GM12891 (cell line): ENCODE data around the gene IFIT3.

Source experiments
- DNase-seq: peaks from one replicate; pipeline ENCODE4 v3.0.0; 2011; ENCODE audit warnings: low spot score; ENCODE audit not compliant: insufficient read length
- FAIRE-seq: peaks from 2 replicates; lab custom pipeline; 2011; peaks lifted over from hg19 to GRCh38; lab: Jason Lieb, UNC
- PAX5 ChIP-seq: IDR thresholded peaks from 2 replicates; pipeline ENCODE4 v1.6.1; 2011; ENCODE audit warnings: low read length, moderate library complexity, mild to moderate bottlenecking; ENCODE audit not compliant: insufficient read depth, severe bottlenecking
- POLR2A ChIP-seq: IDR thresholded peaks from 2 replicates; pipeline ENCODE4 v1.6.1; 2011; ENCODE audit warnings: low read depth, low read length, control low read depth
- POLR2AphosphoS5 ChIP-seq: IDR thresholded peaks from 2 replicates; pipeline ENCODE4 v1.6.1; 2011; ENCODE audit warnings: low read depth, low read length, control low read depth
- POU2F2 ChIP-seq: IDR thresholded peaks from 2 replicates; pipeline ENCODE4 v1.6.1; 2011; ENCODE audit warnings: low read depth, mild to moderate bottlenecking, control low read depth, low read length, moderate library complexity
- SPI1 ChIP-seq: IDR thresholded peaks from 2 replicates; pipeline ENCODE4 v1.6.1; 2011; ENCODE audit warnings: low read depth, low read length, control low read depth
- TAF1 ChIP-seq: IDR thresholded peaks from 2 replicates; pipeline ENCODE4 v1.6.1; 2011; ENCODE audit warnings: low read depth, low read length, control low read depth

IFIT3 gene

GRCh38 chr10:89304026-89304425, 23.8 kb upstream of the IFIT3 start:
- FAIRE-seq (peak; percentile 65), DNase-seq (no peak)
- no peak for TF ChIP-seq PAX5
- no peak for TF ChIP-seq POU2F2
- no peak for TF ChIP-seq TAF1
- TF ChIP-seq POLR2AphosphoS5, result no peak
- no peak for TF ChIP-seq SPI1
- TF ChIP-seq POLR2A, result no peak

GRCh38 chr10:89304446-89304845, 23.4 kb upstream of the IFIT3 start:
- no peak for TF ChIP-seq PAX5
- no peak for DNase-seq
- no peak for FAIRE-seq

DNA sequence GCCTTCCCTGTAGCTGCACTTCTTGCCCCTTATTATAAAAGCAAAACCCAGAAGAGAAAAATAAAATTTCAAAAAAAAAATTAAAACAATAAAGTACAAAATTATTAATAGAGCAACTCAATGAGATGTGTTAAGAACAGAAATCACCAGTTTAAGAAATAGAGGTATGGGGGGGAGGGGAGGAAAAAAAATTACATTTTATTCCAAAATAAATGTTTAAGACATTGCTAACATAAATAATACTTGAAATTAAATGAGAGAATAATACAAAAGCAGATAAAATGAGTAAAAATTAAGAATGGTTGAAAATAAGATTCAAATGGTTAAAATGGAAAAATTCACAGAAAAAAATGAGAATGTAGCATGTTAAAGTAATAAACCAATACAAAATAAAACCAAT, 22.9 kb upstream of the IFIT3 start:
- TF ChIP-seq POLR2A (no peak), POLR2AphosphoS5 (no peak), TAF1 (no peak), SPI1 (no peak), POU2F2 (no peak)
- no peak for FAIRE-seq
- DNase-seq, result no peak

GRCh38 chr10:89305766-89306433, 21.9 kb upstream of the IFIT3 start:
- no peak for DNase-seq
- no peak for FAIRE-seq
- TF ChIP-seq POU2F2, result no peak
- no peak for TF ChIP-seq SPI1
- TF ChIP-seq TAF1, result no peak
- no peak for TF ChIP-seq PAX5
- TF ChIP-seq POLR2AphosphoS5, result no peak
- TF ChIP-seq POLR2A, result no peak

DNA sequence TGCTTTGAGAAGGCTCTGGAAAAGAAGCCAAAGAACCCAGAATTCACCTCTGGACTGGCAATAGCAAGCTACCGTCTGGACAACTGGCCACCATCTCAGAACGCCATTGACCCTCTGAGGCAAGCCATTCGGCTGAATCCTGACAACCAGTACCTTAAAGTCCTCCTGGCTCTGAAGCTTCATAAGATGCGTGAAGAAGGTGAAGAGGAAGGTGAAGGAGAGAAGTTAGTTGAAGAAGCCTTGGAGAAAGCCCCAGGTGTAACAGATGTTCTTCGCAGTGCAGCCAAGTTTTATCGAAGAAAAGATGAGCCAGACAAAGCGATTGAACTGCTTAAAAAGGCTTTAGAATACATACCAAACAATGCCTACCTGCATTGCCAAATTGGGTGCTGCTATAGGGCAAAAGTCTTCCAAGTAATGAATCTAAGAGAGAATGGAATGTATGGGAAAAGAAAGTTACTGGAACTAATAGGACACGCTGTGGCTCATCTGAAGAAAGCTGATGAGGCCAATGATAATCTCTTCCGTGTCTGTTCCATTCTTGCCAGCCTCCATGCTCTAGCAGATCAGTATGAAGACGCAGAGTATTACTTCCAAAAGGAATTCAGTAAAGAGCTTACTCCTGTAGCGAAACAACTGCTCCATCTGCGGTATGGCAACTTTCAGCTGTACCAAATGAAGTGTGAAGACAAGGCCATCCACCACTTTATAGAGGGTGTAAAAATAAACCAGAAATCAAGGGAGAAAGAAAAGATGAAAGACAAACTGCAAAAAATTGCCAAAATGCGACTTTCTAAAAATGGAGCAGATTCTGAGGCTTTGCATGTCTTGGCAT, 21.1 kb upstream of the IFIT3 start:
- DNase-seq (no peak), FAIRE-seq (no peak)
- TF ChIP-seq TAF1 (no peak), SPI1 (no peak), POLR2AphosphoS5 (no peak), PAX5 (no peak), POLR2A (no peak), POU2F2 (no peak)

GRCh38 chr10:89307269-89307577, 20.6 kb upstream of the IFIT3 start:
- TF ChIP-seq PAX5, result no peak
- no peak for TF ChIP-seq POU2F2
- TF ChIP-seq TAF1, result no peak
- TF ChIP-seq SPI1, result no peak
- no peak for TF ChIP-seq POLR2AphosphoS5
- FAIRE-seq (no peak), DNase-seq (no peak)

DNA sequence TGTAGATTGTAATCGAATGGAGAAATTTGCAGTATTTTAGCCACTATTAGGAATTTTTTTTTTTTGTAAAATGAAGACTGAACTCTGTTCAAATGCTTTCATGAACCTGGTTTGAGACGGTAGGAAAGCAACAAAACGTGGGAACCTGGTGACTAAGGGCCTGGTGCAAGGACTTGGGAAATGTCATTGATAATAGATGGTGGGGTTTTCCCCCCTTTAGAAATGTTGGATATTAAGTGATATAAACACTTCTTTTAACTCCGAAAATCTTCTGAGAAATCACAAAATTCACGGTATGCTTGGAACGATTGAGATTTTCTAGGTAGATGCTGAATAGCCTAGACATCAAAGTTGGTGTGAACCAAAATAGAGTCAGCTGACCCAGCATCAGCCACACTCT, 19.5 kb upstream of the IFIT3 start:
- no peak for FAIRE-seq
- DNase-seq, result no peak

GRCh38 chr10:89308736-89309135, 19.1 kb upstream of the IFIT3 start:
- peak; percentile 50 for FAIRE-seq
- no peak for TF ChIP-seq POU2F2
- TF ChIP-seq POLR2AphosphoS5, result no peak
- no peak for TF ChIP-seq PAX5
- TF ChIP-seq SPI1, result no peak
- TF ChIP-seq TAF1, result no peak
- TF ChIP-seq POLR2A, result no peak
- no peak for DNase-seq

More for the DNA sequence above, 19.5 kb upstream of the IFIT3 start:
- no peak for TF ChIP-seq POU2F2
- no peak for TF ChIP-seq POLR2A
- no peak for TF ChIP-seq POLR2AphosphoS5
- no peak for TF ChIP-seq PAX5
- TF ChIP-seq TAF1, result no peak
- TF ChIP-seq SPI1, result no peak

DNA sequence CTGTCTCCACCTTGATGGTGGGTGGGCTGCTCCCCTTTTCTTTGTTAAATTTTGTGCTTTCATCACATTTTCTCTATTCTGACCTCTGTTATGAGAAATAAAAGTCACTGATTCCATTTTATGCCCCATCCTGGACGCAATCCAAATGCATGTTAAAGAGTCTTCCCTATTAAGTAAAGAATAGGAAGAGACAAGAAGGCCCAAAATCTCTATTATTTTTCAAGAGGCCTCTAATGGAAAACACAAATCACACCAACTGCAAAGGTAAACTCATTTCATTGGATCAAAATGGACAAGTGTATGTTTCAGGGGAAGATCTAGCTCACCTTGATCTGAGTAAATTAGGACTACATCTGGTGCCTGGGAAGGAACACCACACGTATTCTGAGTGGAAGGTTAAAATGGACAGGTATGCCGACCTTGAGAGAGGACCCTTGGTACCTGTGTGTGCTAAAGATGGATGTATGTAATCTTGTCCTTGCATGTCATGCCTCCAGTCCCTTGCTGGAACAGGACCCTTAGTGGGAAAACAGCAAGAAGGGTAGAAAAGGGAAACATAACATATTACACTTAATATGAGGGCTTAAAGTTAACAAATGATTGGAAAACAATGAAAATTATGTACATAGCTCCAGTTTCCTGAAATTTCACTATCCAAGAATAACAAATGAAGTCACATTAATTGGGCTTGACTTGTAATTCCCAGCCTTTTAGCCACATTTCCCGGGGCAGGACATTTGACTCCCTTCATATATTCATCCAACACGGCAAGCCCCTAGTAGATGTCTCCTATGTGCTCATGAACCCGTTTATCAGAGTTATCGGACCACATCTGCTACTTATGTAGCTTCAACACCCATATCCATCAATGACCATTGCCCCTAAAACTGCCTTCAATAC, 18.4 kb upstream of the IFIT3 start:
- TF ChIP-seq SPI1 (no peak), POLR2A (no peak), POU2F2 (no peak), TAF1 (no peak), PAX5 (no peak), POLR2AphosphoS5 (no peak)
- FAIRE-seq (no peak), DNase-seq (no peak)
